ENCODE measurements around the gene PRR36. TPM values are rescaled to one million over a fixed set of nuclear protein-coding genes. Genes with fewer than 3 reads are reported as not detected.

Gene PRR36
- total and polyA plus RNA-seq, 5 donors from 2014 or later: 0.05 to 0.22 (median 0.12) TPM; not detected in 2

- Histone ChIP-seq H3K4me1 (ENCODE audit: control insufficient read depth, insufficient read depth, low read length, poor library complexity, severe bottlenecking) (peaks cover 34% of the 10 kb centered on the region), H3K9me3 (ENCODE audit: control insufficient read depth in 2 of 2, low read length in 2 of 2) (no peaks in the 10 kb centered on the region), H3K4me3 (ENCODE audit: low read depth, low read length) (no peak overlapping the region), H3K36me3 (ENCODE audit: control insufficient read depth, insufficient read depth, low read length) (peaks cover 16% of the 10 kb centered on the region), H3K27ac (ENCODE audit: insufficient read depth, low read length, poor library complexity, severe bottlenecking) (no peak overlapping the region), H3K27me3 (ENCODE audit: control insufficient read depth, insufficient read depth, low read length) (peaks cover 11% of the 10 kb centered on the region)
- H3K36me3 Mint-ChIP-seq: peaks cover 14% of the 10 kb centered on the region
- H3K9me3 Mint-ChIP-seq: peaks cover 0 to 2% (median 0%) of the 10 kb centered on the region in 7 donors
- H3K4me3 Mint-ChIP-seq: peak overlapping the region; percentile 32 to 83 (median 64)
- peaks cover 43% of the 10 kb centered on the region for H3K27me3 Mint-ChIP-seq
- no peak for ATAC-seq (ENCODE audit: low read depth in 2 of 2)
- no peak for DNase-seq
- H3K27ac Mint-ChIP-seq: peak overlapping the region in 1 of 3 donors; percentile 89
- peaks cover 0 to 35% (median 11%) of the 10 kb centered on the region in 4 donors for H3K4me1 Mint-ChIP-seq
These were observed 41.3 kb upstream of the PRR36 start for GRCh38 chr19:7915250-7916102.

- ATAC-seq (ENCODE audit: low read depth in 2 of 2): no peak
- peaks cover 0 to 29% (median 6%) of the 10 kb centered on the region in 4 donors for H3K4me1 Mint-ChIP-seq
- peak within 1 kb of the TSS; percentile 55 to 83 (median 65) for H3K4me3 Mint-ChIP-seq
- no peak within 1 kb of the TSS for H3K4me3 ChIP-seq (ENCODE audit: low read depth, low read length)
- H3K27me3 ChIP-seq (ENCODE audit: control insufficient read depth, insufficient read depth, low read length): peaks cover 11% of the 10 kb centered on the region
- H3K27ac ChIP-seq (ENCODE audit: insufficient read depth, low read length, poor library complexity, severe bottlenecking): no peak within 1 kb of the TSS
- peaks cover 14% of the 10 kb centered on the region for H3K36me3 Mint-ChIP-seq
- peaks cover 19% of the 10 kb centered on the region for H3K36me3 ChIP-seq (ENCODE audit: control insufficient read depth, insufficient read depth, low read length)
- H3K27ac Mint-ChIP-seq: peak within 1 kb of the TSS in 1 of 3 donors; percentile 89
- peaks cover 36% of the 10 kb centered on the region for H3K27me3 Mint-ChIP-seq
- H3K9me3 ChIP-seq (ENCODE audit: control insufficient read depth in 2 of 2, low read length in 2 of 2): no peaks in the 10 kb centered on the region
- no peaks in the 10 kb centered on the region for H3K9me3 Mint-ChIP-seq
- DNase-seq: no peak
- peaks cover 29% of the 10 kb centered on the region for H3K4me1 ChIP-seq (ENCODE audit: control insufficient read depth, insufficient read depth, low read length, poor library complexity, severe bottlenecking)
These were observed 40.4 kb upstream of the PRR36 start, which contains the start of gene TGFBR3L for GRCh38 chr19:7914598-7915045. TGFBR3L (plus strand) TSS chr19:7914830.

GRCh38 chr19:7914099-7914498 is 39.9 kb upstream of the PRR36 start:
- H3K9me3 ChIP-seq (ENCODE audit: control insufficient read depth in 2 of 2, low read length in 2 of 2): no peaks in the 10 kb centered on the region
- peaks cover 19% of the 10 kb centered on the region for H3K36me3 ChIP-seq (ENCODE audit: control insufficient read depth, insufficient read depth, low read length)
- H3K4me3 Mint-ChIP-seq: peak overlapping the region in 1 of 4 donors; percentile 58
- ATAC-seq (ENCODE audit: low read depth in 2 of 2) (no peak), DNase-seq (no peak)
- H3K27me3 ChIP-seq (ENCODE audit: control insufficient read depth, insufficient read depth, low read length): peaks cover 11% of the 10 kb centered on the region
- peaks cover 33% of the 10 kb centered on the region for H3K27me3 Mint-ChIP-seq
- H3K9me3 Mint-ChIP-seq: no peaks in the 10 kb centered on the region
- H3K4me1 Mint-ChIP-seq: peaks cover 0 to 26% (median 4%) of the 10 kb centered on the region in 4 donors
- no peak overlapping the region for H3K27ac Mint-ChIP-seq
- H3K36me3 Mint-ChIP-seq: peaks cover 14% of the 10 kb centered on the region
- H3K4me1 ChIP-seq (ENCODE audit: control insufficient read depth, insufficient read depth, low read length, poor library complexity, severe bottlenecking): peaks cover 25% of the 10 kb centered on the region
- H3K27ac ChIP-seq (ENCODE audit: insufficient read depth, low read length, poor library complexity, severe bottlenecking): no peak overlapping the region
- H3K4me3 ChIP-seq (ENCODE audit: low read depth, low read length): no peak overlapping the region

GRCh38 chr19:7913652-7914051 is 39.5 kb upstream of the PRR36 start:
- peaks cover 19% of the 10 kb centered on the region for H3K36me3 ChIP-seq (ENCODE audit: control insufficient read depth, insufficient read depth, low read length)
- peaks cover 11% of the 10 kb centered on the region for H3K27me3 ChIP-seq (ENCODE audit: control insufficient read depth, insufficient read depth, low read length)
- no peak overlapping the region for H3K27ac ChIP-seq (ENCODE audit: insufficient read depth, low read length, poor library complexity, severe bottlenecking)
- Mint-ChIP-seq H3K4me1 (peaks cover 0 to 26% (median 4%) of the 10 kb centered on the region in 4 donors), H3K27ac (no peak overlapping the region), H3K36me3 (peaks cover 14% of the 10 kb centered on the region), H3K27me3 (peaks cover 33% of the 10 kb centered on the region), H3K4me3 (no peak overlapping the region), H3K9me3 (no peaks in the 10 kb centered on the region)
- H3K9me3 ChIP-seq (ENCODE audit: control insufficient read depth in 2 of 2, low read length in 2 of 2): no peaks in the 10 kb centered on the region
- H3K4me1 ChIP-seq (ENCODE audit: control insufficient read depth, insufficient read depth, low read length, poor library complexity, severe bottlenecking): peaks cover 25% of the 10 kb centered on the region
- ATAC-seq (ENCODE audit: low read depth in 2 of 2) (no peak), DNase-seq (no peak)
- no peak overlapping the region for H3K4me3 ChIP-seq (ENCODE audit: low read depth, low read length)

- no peak overlapping the region for H3K27ac ChIP-seq (ENCODE audit: insufficient read depth, low read length, poor library complexity, severe bottlenecking)
- no peak overlapping the region for H3K4me3 ChIP-seq (ENCODE audit: low read depth, low read length)
- H3K4me3 Mint-ChIP-seq: no peak overlapping the region
- H3K4me1 Mint-ChIP-seq: peaks cover 0 to 20% (median 4%) of the 10 kb centered on the region in 4 donors
- no peaks in the 10 kb centered on the region for H3K9me3 Mint-ChIP-seq
- peaks cover 23% of the 10 kb centered on the region for H3K4me1 ChIP-seq (ENCODE audit: control insufficient read depth, insufficient read depth, low read length, poor library complexity, severe bottlenecking)
- H3K27me3 Mint-ChIP-seq: peaks cover 26% of the 10 kb centered on the region
- no peak overlapping the region for H3K27ac Mint-ChIP-seq
- H3K27me3 ChIP-seq (ENCODE audit: control insufficient read depth, insufficient read depth, low read length): peaks cover 7% of the 10 kb centered on the region
- ATAC-seq (ENCODE audit: low read depth in 2 of 2) (no peak), DNase-seq (no peak)
- H3K36me3 Mint-ChIP-seq: peaks cover 14% of the 10 kb centered on the region
- peaks cover 19% of the 10 kb centered on the region for H3K36me3 ChIP-seq (ENCODE audit: control insufficient read depth, insufficient read depth, low read length)
- H3K9me3 ChIP-seq (ENCODE audit: control insufficient read depth in 2 of 2, low read length in 2 of 2): no peaks in the 10 kb centered on the region
These were observed 38.7 kb upstream of the PRR36 start for GRCh38 chr19:7912697-7913564.

- Histone ChIP-seq H3K4me1 (ENCODE audit: control insufficient read depth, insufficient read depth, low read length, poor library complexity, severe bottlenecking) (peaks cover 20% of the 10 kb centered on the region), H3K9me3 (ENCODE audit: control insufficient read depth in 2 of 2, low read length in 2 of 2) (no peaks in the 10 kb centered on the region), H3K27ac (ENCODE audit: insufficient read depth, low read length, poor library complexity, severe bottlenecking) (no peak overlapping the region), H3K27me3 (ENCODE audit: control insufficient read depth, insufficient read depth, low read length) (peaks cover 7% of the 10 kb centered on the region), H3K4me3 (ENCODE audit: low read depth, low read length) (no peak overlapping the region), H3K36me3 (ENCODE audit: control insufficient read depth, insufficient read depth, low read length) (peaks cover 19% of the 10 kb centered on the region)
- Mint-ChIP-seq H3K4me3 (no peak overlapping the region), H3K9me3 (no peaks in the 10 kb centered on the region), H3K27me3 (peaks cover 24% of the 10 kb centered on the region), H3K4me1 (peaks cover 0 to 24% (median 3%) of the 10 kb centered on the region in 4 donors), H3K36me3 (peaks cover 14% of the 10 kb centered on the region), H3K27ac (no peak overlapping the region)
- ATAC-seq (ENCODE audit: low read depth in 2 of 2) (no peak), DNase-seq (no peak)
These were observed 38.0 kb upstream of the PRR36 start for GRCh38 chr19:7912144-7912696.

- Histone ChIP-seq H3K4me1 (ENCODE audit: control insufficient read depth, insufficient read depth, low read length, poor library complexity, severe bottlenecking) (peaks cover 17% of the 10 kb centered on the region), H3K4me3 (ENCODE audit: low read depth, low read length) (no peak overlapping the region), H3K27me3 (ENCODE audit: control insufficient read depth, insufficient read depth, low read length) (peaks cover 7% of the 10 kb centered on the region), H3K36me3 (ENCODE audit: control insufficient read depth, insufficient read depth, low read length) (peaks cover 19% of the 10 kb centered on the region), H3K9me3 (ENCODE audit: control insufficient read depth in 2 of 2, low read length in 2 of 2) (no peaks in the 10 kb centered on the region), H3K27ac (ENCODE audit: insufficient read depth, low read length, poor library complexity, severe bottlenecking) (no peak overlapping the region)
- H3K4me1 Mint-ChIP-seq: peaks cover 0 to 22% (median 3%) of the 10 kb centered on the region in 4 donors
- H3K9me3 Mint-ChIP-seq: no peaks in the 10 kb centered on the region
- H3K27ac Mint-ChIP-seq: no peak overlapping the region
- H3K27me3 Mint-ChIP-seq: peaks cover 18% of the 10 kb centered on the region
- DNase-seq (no peak), ATAC-seq (ENCODE audit: low read depth in 2 of 2) (no peak)
- peaks cover 14% of the 10 kb centered on the region for H3K36me3 Mint-ChIP-seq
- H3K4me3 Mint-ChIP-seq: peak overlapping the region in 1 of 4 donors; percentile 71
These were observed 37.4 kb upstream of the PRR36 start for GRCh38 chr19:7911508-7912143.
